NCI-H2029 treated with DMSO at 0.1 percent for 48 hours (cell line): ENCODE measurements around the gene FOXR1.
"Not testable (repeated sequence)": the region's sequence is repeated elsewhere in the genome, so short reads cannot be mapped to it uniquely, and the experiment has no call there.

Experiments
- DNase-seq: peaks from one replicate; lab custom pipeline; 2025; lab: John Stamatoyannopoulos, UW

The FOXR1 gene

GRCh38 chr11:118948000-118948399, 23.6 kb upstream of the FOXR1 start:
- DNase-seq: no peak

GRCh38 chr11:118953265-118953664, 18.3 kb upstream of the FOXR1 start:
- no peak for DNase-seq

DNA sequence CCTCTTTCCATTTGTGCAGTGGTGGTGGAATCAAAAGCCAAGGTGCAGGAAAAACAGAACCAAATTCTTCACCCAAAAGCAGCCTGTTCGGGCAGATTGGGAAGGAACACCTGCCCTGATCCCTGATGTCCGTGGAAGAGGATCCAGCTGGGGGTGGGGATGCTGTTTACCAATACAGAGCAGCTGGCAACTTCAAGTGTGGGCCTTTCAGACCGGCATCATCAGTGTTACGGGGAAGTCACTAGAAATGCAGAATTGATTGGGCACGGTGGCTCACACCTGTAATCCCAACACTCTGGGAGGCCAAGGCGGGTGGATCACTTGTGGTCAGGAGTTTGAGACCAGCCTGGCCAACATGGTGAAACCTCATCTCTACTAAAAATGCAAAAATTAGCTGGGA, 17.6 kb upstream of the FOXR1 start:
- not testable (repeated sequence) for DNase-seq

- peak; percentile 18 for DNase-seq
These were observed 15.3 kb upstream of the FOXR1 start, which contains the start of gene UPK2 for GRCh38 chr11:118956094-118956846. UPK2 (plus strand) TSS chr11:118956298; CDS start chr11:118956351, 53 bp downstream.

GRCh38 chr11:118956847-118957469, 14.6 kb upstream of the FOXR1 start:
- DNase-seq: no peak

DNA sequence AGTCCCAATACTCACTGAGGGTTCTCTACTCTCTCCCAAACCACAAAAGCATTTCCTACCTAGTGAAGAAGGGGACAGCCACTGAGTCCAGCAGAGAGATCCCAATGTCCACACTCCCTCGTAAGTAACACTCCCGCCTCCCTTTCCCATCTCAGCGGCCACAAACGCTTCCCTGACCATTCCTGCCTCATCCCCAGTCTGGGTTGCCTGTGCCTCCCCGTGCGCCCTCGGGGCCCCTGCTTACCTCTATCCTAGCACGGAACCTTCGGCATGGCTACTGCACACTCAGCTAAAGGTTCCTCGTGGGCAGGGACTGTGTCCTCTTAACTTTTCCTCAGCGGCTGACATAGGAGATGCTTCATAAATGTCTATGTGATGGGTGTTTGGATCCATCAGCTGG, 14.0 kb upstream of the FOXR1 start:
- no peak for DNase-seq

DNA sequence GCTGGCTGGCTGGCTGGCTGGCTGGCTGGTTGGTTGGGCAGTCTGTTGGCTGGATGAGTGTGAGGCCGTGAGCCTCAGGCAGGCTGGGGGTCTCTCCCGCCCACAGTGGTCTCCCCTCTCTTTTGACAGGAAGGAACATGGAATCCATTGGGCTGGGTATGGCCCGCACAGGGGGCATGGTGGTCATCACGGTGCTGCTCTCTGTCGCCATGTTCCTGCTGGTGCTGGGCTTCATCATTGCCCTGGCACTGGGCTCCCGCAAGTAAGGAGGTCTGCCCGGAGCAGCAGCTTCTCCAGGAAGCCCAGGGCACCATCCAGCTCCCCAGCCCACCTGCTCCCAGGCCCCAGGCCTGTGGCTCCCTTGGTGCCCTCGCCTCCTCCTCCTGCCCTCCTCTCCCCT, 13.6 kb upstream of the FOXR1 start:
- DNase-seq: no peak

- DNase-seq: no peak
These were observed 13.0 kb upstream of the FOXR1 start for GRCh38 chr11:118958577-118958976.

- no peak for DNase-seq
These were observed 10.4 kb upstream of the FOXR1 start for GRCh38 chr11:118961189-118961588.

DNA sequence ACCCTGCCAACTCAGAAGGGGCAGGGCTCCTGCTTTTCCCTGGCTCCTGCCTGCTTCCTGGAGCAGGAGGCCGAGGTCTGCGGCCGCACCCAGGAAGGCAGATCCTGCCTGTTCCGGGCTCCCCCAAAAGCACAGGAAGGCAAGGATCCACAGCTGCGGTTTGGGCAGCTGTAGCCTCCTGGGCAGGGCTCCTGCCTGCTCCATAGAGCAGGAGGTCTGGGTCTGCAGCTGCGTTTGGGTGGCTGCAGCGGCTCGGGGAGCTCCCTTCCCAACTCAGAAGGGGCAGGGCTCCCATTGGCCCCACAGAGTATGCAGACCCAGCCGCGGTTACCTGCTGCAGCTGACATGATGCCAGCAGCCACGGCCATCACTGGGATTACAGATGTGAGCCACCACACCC, 10.0 kb upstream of the FOXR1 start:
- no peak for DNase-seq

- not testable (repeated sequence) for DNase-seq
These were observed 2.1 kb upstream of the FOXR1 start for GRCh38 chr11:118969508-118969907.

- no peak for DNase-seq
These were observed 2.4 kb downstream of the FOXR1 start for GRCh38 chr11:118973985-118974384.

DNA sequence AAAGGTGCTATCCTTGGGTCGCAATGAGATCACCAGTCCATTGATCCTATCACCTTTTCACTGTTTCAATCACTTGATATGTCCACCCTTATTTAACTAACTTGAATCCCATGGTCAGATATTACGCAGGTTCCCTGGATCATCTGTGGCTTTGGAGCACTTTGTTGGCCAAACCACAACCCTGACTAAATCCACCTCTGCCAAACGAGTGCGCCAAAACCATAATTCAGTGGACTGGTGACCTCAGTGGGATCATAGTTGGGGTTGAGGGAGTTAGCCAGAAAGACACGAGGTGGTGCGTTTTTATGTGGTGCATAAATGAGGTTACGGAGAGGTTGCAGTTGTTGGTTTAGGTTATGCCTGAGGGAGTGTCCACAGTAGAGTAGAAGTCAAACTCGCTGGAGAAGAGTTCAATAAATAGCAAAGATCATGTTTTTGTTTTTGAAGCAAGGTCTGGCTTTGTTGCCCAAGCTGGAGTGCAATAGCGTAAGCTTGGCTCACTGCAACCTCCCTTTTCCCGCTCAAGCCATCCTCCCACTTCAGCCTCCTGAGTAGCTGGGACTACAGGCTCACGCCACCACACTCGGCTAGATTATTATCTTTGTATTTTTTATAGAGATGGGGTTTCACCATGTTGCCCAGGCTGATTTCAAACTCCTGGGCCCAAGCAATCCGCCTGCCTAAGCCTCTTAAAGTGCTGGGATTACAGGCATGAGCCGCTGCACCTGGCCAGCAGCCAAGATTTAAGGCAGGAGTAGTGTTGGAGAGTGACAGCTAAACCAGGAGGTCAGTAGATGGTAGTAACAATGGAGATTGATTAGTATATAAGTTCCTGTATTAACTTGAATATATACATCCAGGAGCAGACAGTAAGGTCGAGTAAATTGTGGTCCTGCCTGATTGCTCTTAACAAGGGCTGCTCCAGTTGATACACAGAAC, 4.5 kb downstream of the FOXR1 start:
- DNase-seq: peak; percentile 18

GRCh38 chr11:118979434-118979833, 7.9 kb downstream of the FOXR1 start:
- DNase-seq: no peak

GRCh38 chr11:118980191-118980881, 8.8 kb downstream of the FOXR1 start:
- DNase-seq: no peak

- not testable (repeated sequence) for DNase-seq
These were observed 12.8 kb downstream of the FOXR1 start for GRCh38 chr11:118984337-118984736.

- DNase-seq: no peak
These were observed 13.3 kb downstream of the FOXR1 start for GRCh38 chr11:118984825-118985224.

GRCh38 chr11:118988280-118988679, 16.7 kb downstream of the FOXR1 start:
- no peak for DNase-seq

DNA sequence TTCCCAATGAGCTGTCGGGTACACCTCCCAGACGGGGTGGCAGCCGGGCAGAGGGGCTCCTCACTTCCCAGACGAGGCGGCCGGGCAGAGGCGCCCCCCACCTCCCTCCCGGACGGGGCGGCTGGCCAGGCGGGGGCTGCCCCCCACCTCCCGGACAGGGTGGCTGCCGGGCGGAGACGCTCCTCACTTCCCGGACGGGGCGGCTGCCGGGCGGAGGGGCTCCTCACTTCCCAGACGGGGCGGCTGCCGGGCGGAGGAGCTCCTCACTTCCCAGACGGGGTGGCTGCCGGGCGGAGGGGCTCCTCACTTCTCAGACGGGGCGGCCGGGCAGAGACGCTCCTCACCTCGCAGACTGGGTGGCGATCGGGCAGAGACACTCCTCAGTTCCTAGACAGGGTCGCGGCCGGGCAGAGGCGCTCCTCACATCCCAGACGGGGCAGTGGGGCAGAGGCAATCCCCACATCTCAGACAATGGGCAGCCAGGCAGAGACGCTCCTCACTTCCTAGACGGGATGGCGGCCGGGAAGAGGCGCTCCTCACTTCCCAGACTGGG, 20.0 kb downstream of the FOXR1 start:
- not testable (repeated sequence) for DNase-seq

DNA sequence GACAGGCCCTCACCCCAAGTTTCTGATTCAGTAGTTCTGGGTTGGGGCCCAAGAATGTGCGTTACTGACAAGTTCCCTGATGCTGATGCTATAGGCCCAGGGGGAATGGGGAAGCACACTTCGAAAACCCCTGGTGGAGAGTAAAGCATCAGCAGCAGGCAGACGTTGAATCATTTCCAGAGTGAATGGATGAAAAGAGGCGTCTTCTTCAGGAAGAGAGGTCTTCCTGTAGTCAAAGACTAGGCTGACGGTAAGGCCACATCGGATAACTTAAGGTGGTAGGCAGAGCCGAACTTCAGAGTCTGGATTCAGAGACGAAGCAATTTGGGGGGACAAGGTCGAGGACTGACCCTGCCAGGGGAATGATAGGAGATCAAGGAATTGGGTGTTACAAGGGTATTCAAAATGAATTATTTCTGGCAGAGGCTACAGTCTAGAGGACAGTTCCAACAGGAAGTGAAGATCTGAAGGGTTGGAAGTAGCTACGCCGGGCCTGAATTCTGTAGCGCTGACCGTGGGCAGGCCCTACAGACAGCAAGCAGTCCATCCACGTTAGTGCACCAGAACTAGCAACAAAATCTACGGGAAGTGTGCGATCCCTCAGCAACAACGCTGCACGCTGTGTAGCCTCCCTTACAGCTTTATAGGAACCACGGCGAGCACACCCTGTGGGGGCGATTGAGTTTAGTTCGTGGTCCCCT, 25.5 kb downstream of the FOXR1 start:
- DNase-seq: no peak
